HEK293T (cell line): ENCODE measurements around the gene HSD17B12.

Source experiments
- BHLHE40 ChIP-seq: fragments of 450-650 bp; IDR thresholded peaks from 2 replicates; pipeline ENCODE4 v1.6.1; 2016; ENCODE audit warnings: mild to moderate bottlenecking, moderate library complexity, borderline replicate concordance
- CTBP1 ChIP-seq: fragments of 450-650 bp; IDR thresholded peaks from 2 replicates; pipeline ENCODE4 v1.6.1; 2016; ENCODE audit warnings: borderline replicate concordance
- ELF4 ChIP-seq: fragments of 450-650 bp; IDR thresholded peaks from 2 replicates; pipeline ENCODE4 v1.6.1; 2017; ENCODE audit warnings: antibody characterized with exemption
- FOXA1 ChIP-seq: fragments of 450-650 bp; IDR thresholded peaks from 2 replicates; pipeline ENCODE4 v1.6.1; 2016; ENCODE audit warnings: mild to moderate bottlenecking
- FOXK2 ChIP-seq: fragments of 450-650 bp; IDR thresholded peaks from 2 replicates; pipeline ENCODE4 v1.6.1; 2016; ENCODE audit warnings: mild to moderate bottlenecking
- FOXM1 ChIP-seq: fragments of 450-650 bp; IDR thresholded peaks from 2 replicates; pipeline ENCODE4 v1.6.1; 2017; ENCODE audit warnings: mild to moderate bottlenecking, borderline replicate concordance
- HDGF ChIP-seq: fragments of 450-650 bp; IDR thresholded peaks from 2 replicates; pipeline ENCODE4 v1.6.1; 2017; ENCODE audit warnings: antibody characterized with exemption, borderline replicate concordance
- L3MBTL2 ChIP-seq: fragments of 450-650 bp; conservative IDR thresholded peaks from 2 replicates; pipeline ENCODE4 v1.6.1; 2016; ENCODE audit warnings: mild to moderate bottlenecking
- LEF1 ChIP-seq: fragments of 450-650 bp; IDR thresholded peaks from 2 replicates; pipeline ENCODE4 v1.6.1; 2017; ENCODE audit warnings: mild to moderate bottlenecking, borderline replicate concordance
- SP1 ChIP-seq: fragments of 450-650 bp; IDR thresholded peaks from 2 replicates; pipeline ENCODE4 v1.6.1; 2017
- ZNF384 ChIP-seq: fragments of 450-650 bp; IDR thresholded peaks from 2 replicates; pipeline ENCODE4 v1.6.1; 2016
- TF ChIP-seq, protein P1 (sequence below): fragments of 450-650 bp; IDR thresholded peaks from 2 replicates; pipeline ENCODE4 v1.6.1; 2016

DNA sequence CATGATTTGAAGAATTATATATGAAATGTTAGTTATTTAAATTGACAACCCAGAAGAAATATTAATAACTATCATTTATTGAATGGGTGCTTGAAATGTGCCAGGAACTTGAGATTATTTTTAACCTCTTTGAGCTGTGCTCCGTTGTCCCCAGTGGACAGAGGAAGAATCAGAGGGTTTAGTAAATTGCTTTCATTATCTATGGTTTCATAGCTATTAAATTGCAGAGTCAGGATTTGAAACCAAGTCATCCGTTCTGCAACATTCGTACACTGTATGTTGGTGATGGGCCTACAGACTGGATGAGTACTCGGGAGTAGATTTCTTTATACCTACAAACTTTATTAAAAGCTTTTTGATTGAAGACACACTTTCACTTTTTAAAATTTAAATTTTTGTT, 4.9 kb downstream of the HSD17B12 start:
- TF ChIP-seq ZNF384 (no peak), FOXM1 (no peak), HDGF (no peak), L3MBTL2 (no peak), LEF1 (no peak), SP1 (no peak), BHLHE40 (no peak), CTBP1 (no peak), FOXK2 (no peak), FOXA1 (no peak), ELF4 (no peak)
- TF ChIP-seq, protein P1, sequence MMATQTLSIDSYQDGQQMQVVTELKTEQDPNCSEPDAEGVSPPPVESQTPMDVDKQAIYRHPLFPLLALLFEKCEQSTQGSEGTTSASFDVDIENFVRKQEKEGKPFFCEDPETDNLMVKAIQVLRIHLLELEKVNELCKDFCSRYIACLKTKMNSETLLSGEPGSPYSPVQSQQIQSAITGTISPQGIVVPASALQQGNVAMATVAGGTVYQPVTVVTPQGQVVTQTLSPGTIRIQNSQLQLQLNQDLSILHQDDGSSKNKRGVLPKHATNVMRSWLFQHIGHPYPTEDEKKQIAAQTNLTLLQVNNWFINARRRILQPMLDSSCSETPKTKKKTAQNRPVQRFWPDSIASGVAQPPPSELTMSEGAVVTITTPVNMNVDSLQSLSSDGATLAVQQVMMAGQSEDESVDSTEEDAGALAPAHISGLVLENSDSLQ, result no peak
